ENCODE measurements around the gene BLMH. TPM values are rescaled to one million over a fixed set of nuclear protein-coding genes. Genes with fewer than 3 reads are reported as not detected.

The BLMH gene
- total and polyA plus RNA-seq, 4 donors: 4.2 to 17.5 (median 12.9) TPM

- H3K4me1 ChIP-seq (ENCODE audit: control insufficient read depth in 4 of 4, insufficient read depth in 4 of 4, low read length in 3 of 4): peaks cover 6 to 21% (median 17%) of the 10 kb centered on the region in 4 donors
- H3K27me3 ChIP-seq (ENCODE audit: control insufficient read depth in 4 of 4, insufficient read depth in 4 of 4, low read length in 3 of 4): peaks cover 0 to 7% (median 2%) of the 10 kb centered on the region in 4 donors
- no peaks in the 10 kb centered on the region for H3K36me3 ChIP-seq (ENCODE audit: control insufficient read depth in 4 of 4, insufficient read depth in 3 of 4, low read depth in 1 of 4, low read length in 3 of 4)
- 61% methylated on average over 9 of the region's 9 CpGs for WGBS
- TF ChIP-seq YY1 (IDR thresholded peaks at IDR 0.05): peak; percentile 22
- TF ChIP-seq JUND (IDR thresholded peaks at IDR 0.05): peak; percentile 10 to 57
- TF ChIP-seq TAF1 (conservative IDR thresholded peaks at IDR 0.05): no peak
- peak; percentile 28 to 64 for TF ChIP-seq RXRA (IDR thresholded peaks at IDR 0.05)
- TF ChIP-seq SP1 (IDR thresholded peaks at IDR 0.05): peak; percentile 32
- TF ChIP-seq HNF4A (conservative IDR thresholded peaks at IDR 0.05): peak; percentile 60 to 68
- TF ChIP-seq, protein P1, sequence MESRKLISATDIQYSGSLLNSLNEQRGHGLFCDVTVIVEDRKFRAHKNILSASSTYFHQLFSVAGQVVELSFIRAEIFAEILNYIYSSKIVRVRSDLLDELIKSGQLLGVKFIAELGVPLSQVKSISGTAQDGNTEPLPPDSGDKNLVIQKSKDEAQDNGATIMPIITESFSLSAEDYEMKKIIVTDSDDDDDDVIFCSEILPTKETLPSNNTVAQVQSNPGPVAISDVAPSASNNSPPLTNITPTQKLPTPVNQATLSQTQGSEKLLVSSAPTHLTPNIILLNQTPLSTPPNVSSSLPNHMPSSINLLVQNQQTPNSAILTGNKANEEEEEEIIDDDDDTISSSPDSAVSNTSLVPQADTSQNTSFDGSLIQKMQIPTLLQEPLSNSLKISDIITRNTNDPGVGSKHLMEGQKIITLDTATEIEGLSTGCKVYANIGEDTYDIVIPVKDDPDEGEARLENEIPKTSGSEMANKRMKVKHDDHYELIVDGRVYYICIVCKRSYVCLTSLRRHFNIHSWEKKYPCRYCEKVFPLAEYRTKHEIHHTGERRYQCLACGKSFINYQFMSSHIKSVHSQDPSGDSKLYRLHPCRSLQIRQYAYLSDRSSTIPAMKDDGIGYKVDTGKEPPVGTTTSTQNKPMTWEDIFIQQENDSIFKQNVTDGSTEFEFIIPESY (IDR thresholded peaks at IDR 0.05): peak; percentile 38
- TF ChIP-seq MAX (IDR thresholded peaks at IDR 0.05): no peak
- peak; percentile 20 to 42 for TF ChIP-seq RAD21 (IDR thresholded peaks at IDR 0.05)
- DNase-seq (ENCODE audit: low spot score): no peak
- no peak within 1 kb of the TSS for H3K4me3 ChIP-seq (ENCODE audit: low read depth in 1 of 3, low read length in 3 of 3)
- no peaks in the 10 kb centered on the region for H3K9me3 ChIP-seq (ENCODE audit: control insufficient read depth in 4 of 4, low read length in 3 of 4)
- H3K9ac ChIP-seq (ENCODE audit: low read depth in 1 of 2, low read length in 2 of 2): no peak within 1 kb of the TSS
- H3K27ac ChIP-seq (ENCODE audit: low read depth in 1 of 2, low read length in 2 of 2): no peak within 1 kb of the TSS
Measured at GRCh38 chr17:30333503-30334360, 42.0 kb upstream of the BLMH start, which contains the start of gene TMIGD1. TSS of gene TMIGD1 (minus strand) at chr17:30334057. CDS start at chr17:30332133, 1,924 bp downstream.

GRCh38 chr17:30332057-30332542 is 40.4 kb upstream of the BLMH start:
- no peak for DNase-seq (ENCODE audit: low spot score)
- Histone ChIP-seq H3K27ac (ENCODE audit: low read depth in 1 of 2, low read length in 2 of 2) (no peak overlapping the region), H3K4me3 (ENCODE audit: low read depth in 1 of 3, low read length in 3 of 3) (no peak overlapping the region), H3K9me3 (ENCODE audit: control insufficient read depth in 4 of 4, low read length in 3 of 4) (no peaks in the 10 kb centered on the region), H3K36me3 (ENCODE audit: control insufficient read depth in 4 of 4, insufficient read depth in 3 of 4, low read depth in 1 of 4, low read length in 3 of 4) (no peaks in the 10 kb centered on the region), H3K9ac (ENCODE audit: low read depth in 1 of 2, low read length in 2 of 2) (no peak overlapping the region), H3K27me3 (ENCODE audit: control insufficient read depth in 4 of 4, insufficient read depth in 4 of 4, low read length in 3 of 4) (peaks cover 0 to 7% (median 3%) of the 10 kb centered on the region in 4 donors), H3K4me1 (ENCODE audit: control insufficient read depth in 4 of 4, insufficient read depth in 4 of 4, low read length in 3 of 4) (peaks cover 2 to 15% (median 10%) of the 10 kb centered on the region in 4 donors)
- WGBS: 29% methylated on average over 4 of the region's 4 CpGs
- TF ChIP-seq JUND (IDR thresholded peaks at IDR 0.05) (peak; percentile 63 to 71), HNF4G (IDR thresholded peaks at IDR 0.05) (peak; percentile 44), EGR1 (IDR thresholded peaks at IDR 0.05; ENCODE audit: low read depth in 2 of 2) (no peak), GABPA (IDR thresholded peaks at IDR 0.05 in 1 of 2, conservative IDR thresholded peaks at IDR 0.05 in 1 of 2) (no peak), SP1 (IDR thresholded peaks at IDR 0.05) (peak; percentile 54), RAD21 (IDR thresholded peaks at IDR 0.05) (peak in 1 of 2 donors; percentile 28), HNF4A (conservative IDR thresholded peaks at IDR 0.05) (peak; percentile 74 to 80), RXRA (IDR thresholded peaks at IDR 0.05) (peak; percentile 43 to 51)
- TF ChIP-seq, protein P2, sequence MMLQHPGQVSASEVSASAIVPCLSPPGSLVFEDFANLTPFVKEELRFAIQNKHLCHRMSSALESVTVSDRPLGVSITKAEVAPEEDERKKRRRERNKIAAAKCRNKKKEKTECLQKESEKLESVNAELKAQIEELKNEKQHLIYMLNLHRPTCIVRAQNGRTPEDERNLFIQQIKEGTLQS (IDR thresholded peaks at IDR 0.05): no peak
- TF ChIP-seq, protein P1 (IDR thresholded peaks at IDR 0.05): peak; percentile 30
